HG03039 (cell line): ENCODE data around the gene ABCB4.

Experiments
- ATAC-seq: cut with Tn5 transposase; IDR thresholded peaks from one replicate; pipeline ENCODE4 v1.9.1; 2021; ENCODE audit warnings: mild to moderate bottlenecking, moderate library complexity; ENCODE audit not compliant: unreplicated experiment

ABCB4 gene

GRCh38 chr7:87359366-87359765 lies 116.1 kb downstream of the ABCB4 start:
- ATAC-seq = no peak

GRCh38 chr7:87356448-87356847 lies 119.0 kb downstream of the ABCB4 start:
- ATAC-seq = no peak

- ATAC-seq = no peak
These were observed 120.7 kb downstream of the ABCB4 start for GRCh38 chr7:87354749-87355148.
